ENCODE data around the gene JARID2. TPM values are rescaled to one million over a fixed set of nuclear protein-coding genes. Genes with fewer than 3 reads are reported as not detected.

JARID2 gene
- polyA plus RNA-seq, 1 donor (not counting 4 experiments of a cell fraction or from before 2014, with no cell fraction given), result 11.0 TPM

DNA sequence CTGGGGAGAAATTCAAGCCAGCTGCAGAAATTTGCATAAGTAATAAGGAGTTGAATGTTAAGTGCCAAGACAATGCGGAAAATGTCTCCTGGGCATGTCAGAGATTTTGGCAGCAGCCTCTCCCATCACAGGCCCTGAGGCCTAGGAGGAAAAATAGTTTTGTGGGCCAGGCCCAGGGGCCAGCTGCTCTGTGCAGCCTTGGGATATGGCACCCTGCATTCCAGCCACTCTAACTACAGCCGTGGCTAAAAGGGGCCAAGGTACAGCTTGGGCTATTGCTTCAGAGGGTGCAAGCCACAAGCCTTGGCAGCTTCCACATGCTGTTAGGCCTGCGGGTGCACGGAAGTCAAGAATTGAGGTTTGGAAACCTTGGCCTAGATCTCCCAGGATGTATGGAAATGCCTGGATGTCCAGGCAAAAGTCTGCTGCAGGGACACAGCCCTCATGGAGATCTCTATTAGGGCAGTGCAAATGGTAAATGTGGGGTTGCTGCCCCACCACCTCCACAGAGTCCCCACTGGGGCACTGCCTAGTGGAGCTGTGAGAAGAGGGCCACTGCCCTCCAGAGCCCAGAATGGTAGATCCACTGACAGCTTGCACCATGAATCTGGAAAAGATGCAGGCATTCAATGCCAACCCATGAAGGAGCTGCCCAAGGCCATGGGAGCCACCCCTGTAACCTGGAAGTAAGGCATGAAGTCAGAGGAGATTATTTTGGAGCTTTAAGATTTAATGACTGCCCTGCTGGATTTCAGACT is 290.5 kb downstream of the JARID2 start:
- no peaks in the 10 kb centered on the region for H4K20me1 ChIP-seq (ENCODE audit: control insufficient read depth, extremely low read depth, insufficient read depth, low read length)
- H3K27me3 ChIP-seq (ENCODE audit: control insufficient read depth, extremely low read depth, insufficient read depth, low read length), result no peaks in the 10 kb centered on the region
- no peak overlapping the region for H3K9ac ChIP-seq (ENCODE audit: control insufficient read depth, extremely low read depth, insufficient read depth, low read length)
- H3K27ac ChIP-seq (ENCODE audit: control insufficient read depth, insufficient read depth, low read length), result no peak overlapping the region
- no peaks in the 10 kb centered on the region for H3K9me1 ChIP-seq (ENCODE audit: control insufficient read depth, extremely low read depth, insufficient read depth, low read length)
- H2AFZ ChIP-seq (ENCODE audit: control insufficient read depth, low read length), result no peak overlapping the region
- no peak overlapping the region for H3K4me2 ChIP-seq (ENCODE audit: control insufficient read depth, extremely low read depth, insufficient read depth, low read depth, low read length)
- TF ChIP-seq CTCF (optimal IDR thresholded peaks at IDR 0.05 in 1 of 3, IDR thresholded peaks at IDR 0.05 in 1 of 3, conservative IDR thresholded peaks at IDR 0.05 in 1 of 3; ENCODE audit: extremely low read depth in 1 of 3, insufficient read depth in 2 of 3, low read length in 3 of 3) (no peak), EZH2 (IDR thresholded peaks at IDR 0.05; ENCODE audit: low read length) (no peak)
- no peaks in the 10 kb centered on the region for H3K79me2 ChIP-seq (ENCODE audit: control insufficient read depth, insufficient read depth, low read length)
- no peaks in the 10 kb centered on the region for H3K9me3 ChIP-seq (ENCODE audit: control insufficient read depth, low read depth, low read length)
- H3K4me3 ChIP-seq (ENCODE audit: control insufficient read depth in 2 of 3, extremely low read depth in 1 of 3, insufficient read depth in 2 of 3, low read depth in 1 of 3, low read length in 3 of 3), result no peak overlapping the region
- DNase-seq (ENCODE audit: low read depth, low spot score) (no peak), FAIRE-seq (no peak)
- dilution Hi-C loops (cut with MboI; ENCODE audit: extremely low pct_ligation_motif_present, low sequenced_read_pairs), result no loop called here
- peaks cover 0 to 4% of the 10 kb centered on the region in 2 experiments for H3K36me3 ChIP-seq (ENCODE audit: control insufficient read depth in 2 of 2, extremely low read depth in 1 of 2, insufficient read depth in 2 of 2, low read length in 2 of 2)
- no peaks in the 10 kb centered on the region for H3K4me1 ChIP-seq (ENCODE audit: control insufficient read depth, extremely low read depth, insufficient read depth, low read length)

GRCh38 chr6:15538106-15538505 is 292.2 kb downstream of the JARID2 start:
- Histone ChIP-seq H3K9me3 (ENCODE audit: control insufficient read depth, low read depth, low read length) (no peaks in the 10 kb centered on the region), H3K79me2 (ENCODE audit: control insufficient read depth, insufficient read depth, low read length) (no peaks in the 10 kb centered on the region), H3K9me1 (ENCODE audit: control insufficient read depth, extremely low read depth, insufficient read depth, low read length) (no peaks in the 10 kb centered on the region), H2AFZ (ENCODE audit: control insufficient read depth, low read length) (no peak overlapping the region), H3K9ac (ENCODE audit: control insufficient read depth, extremely low read depth, insufficient read depth, low read length) (no peak overlapping the region), H3K4me2 (ENCODE audit: control insufficient read depth, extremely low read depth, insufficient read depth, low read depth, low read length) (no peak overlapping the region), H3K4me3 (ENCODE audit: control insufficient read depth in 2 of 3, extremely low read depth in 1 of 3, insufficient read depth in 2 of 3, low read depth in 1 of 3, low read length in 3 of 3) (no peak overlapping the region), H3K36me3 (ENCODE audit: control insufficient read depth in 2 of 2, extremely low read depth in 1 of 2, insufficient read depth in 2 of 2, low read length in 2 of 2) (no peaks in the 10 kb centered on the region), H3K4me1 (ENCODE audit: control insufficient read depth, extremely low read depth, insufficient read depth, low read length) (no peaks in the 10 kb centered on the region), H3K27me3 (ENCODE audit: control insufficient read depth, extremely low read depth, insufficient read depth, low read length) (no peaks in the 10 kb centered on the region), H4K20me1 (ENCODE audit: control insufficient read depth, extremely low read depth, insufficient read depth, low read length) (no peaks in the 10 kb centered on the region), H3K27ac (ENCODE audit: control insufficient read depth, insufficient read depth, low read length) (no peak overlapping the region)
- dilution Hi-C loops (cut with MboI; ENCODE audit: extremely low pct_ligation_motif_present, low sequenced_read_pairs), result no loop called here
- no peak for FAIRE-seq
- TF ChIP-seq CTCF (optimal IDR thresholded peaks at IDR 0.05 in 1 of 3, IDR thresholded peaks at IDR 0.05 in 1 of 3, conservative IDR thresholded peaks at IDR 0.05 in 1 of 3; ENCODE audit: extremely low read depth in 1 of 3, insufficient read depth in 2 of 3, low read length in 3 of 3) (no peak), EZH2 (IDR thresholded peaks at IDR 0.05; ENCODE audit: low read length) (no peak)
- no peak for DNase-seq (ENCODE audit: low read depth, low spot score)

All from keratinocyte (primary cell).